PFSK-1 (cell line): ENCODE measurements around the gene TGFBR3L.

Experiments
- POLR2AphosphoS5 ChIP-seq: IDR thresholded peaks from 2 replicates; pipeline ENCODE4 v1.6.1; 2012; ENCODE audit warnings: low read depth, mild to moderate bottlenecking, control low read depth, low read length, moderate library complexity
- TAF1 ChIP-seq: IDR thresholded peaks from 2 replicates; pipeline ENCODE4 v1.6.1; 2012; ENCODE audit warnings: low read length, control low read depth, borderline replicate concordance; ENCODE audit not compliant: insufficient read depth

DNA sequence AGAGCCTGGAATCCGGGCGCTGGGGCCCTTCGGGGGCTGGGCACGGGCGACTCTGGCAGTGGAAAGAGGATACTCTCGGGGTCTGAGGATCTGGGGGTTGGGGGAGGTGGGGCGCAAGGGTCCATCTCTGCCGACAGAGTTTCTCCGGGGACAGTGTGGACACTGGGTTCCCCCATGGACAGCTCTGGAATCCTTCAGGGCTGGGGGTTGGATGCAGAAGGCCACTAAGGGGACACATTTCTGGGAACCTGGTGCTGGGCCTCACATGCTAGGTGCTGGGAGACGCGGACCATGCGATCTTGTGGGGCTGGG is 2.3 kb downstream of the TGFBR3L start:
- TF ChIP-seq TAF1 = no peak
- TF ChIP-seq POLR2AphosphoS5 = no peak
